ENCODE results near the gene E2F4. TPM values are rescaled to one million over a fixed set of nuclear protein-coding genes. Genes with fewer than 3 reads are reported as not detected.

E2F4 gene
- total and polyA plus RNA-seq, 10 of the 15 experiments (the other 5 are each of a cell fraction or from before 2014, with no cell fraction given): 11.7 to 132 (median 95.9) TPM

GRCh38 chr16:67173808-67174705, 17.9 kb upstream of the E2F4 start:
- Histone ChIP-seq H3K27ac (ENCODE audit: control insufficient read depth, insufficient read depth) (no peak overlapping the region), H4K20me1 (ENCODE audit: control insufficient read depth, insufficient read depth) (no peaks in the 10 kb centered on the region; the same call in 1 of the 2 replicates), H3K36me3 (ENCODE audit: control insufficient read depth in 2 of 2, insufficient read depth in 2 of 2, low read length in 1 of 2) (no peaks in the 10 kb centered on the region), H3K9ac (ENCODE audit: control insufficient read depth, insufficient read depth, low read length) (peak overlapping the region; percentile 7; the same call in 1 of the 2 replicates), H3K9me3 (replicated peaks; ENCODE audit: control insufficient read depth, insufficient read depth, low read length) (no peaks in the 10 kb centered on the region), H3K4me3 (peak overlapping the region; percentile 55), H2AFZ (ENCODE audit: control insufficient read depth, low read depth, low read length) (peak overlapping the region; percentile 63), H3K4me2 (ENCODE audit: control insufficient read depth, insufficient read depth) (peak overlapping the region; percentile 99), H3K79me2 (ENCODE audit: control insufficient read depth, insufficient read depth, low read length) (no peaks in the 10 kb centered on the region), H3K27me3 (replicated peaks in 1 of 2; ENCODE audit: control insufficient read depth in 2 of 2, insufficient read depth in 2 of 2, low read length in 1 of 2) (no peaks in the 10 kb centered on the region), H3K4me1 (ENCODE audit: control insufficient read depth, insufficient read depth, low read length) (peaks cover 44% of the 10 kb centered on the region)
- in situ Hi-C loops (cut with MboI): no loop called here
- ChIA-PET CTCF (interaction anchor here (0.8 to 5.3 kb wide), 16 partner anchors 7 to 293 kb away, joined by 3 to 36 read pairs (median 3); partner anchors contain the start of genes FBXL8 and TRADD), RAD21 (ENCODE audit: unreplicated experiment) (interaction anchor here (1.2 to 2.7 kb wide), 7 partner anchors 11 to 156 kb away, joined by 3 to 8 read pairs (median 6); partner anchors contain the start of genes B3GNT9, FBXL8 and TRADD), POLR2A (interaction anchor here (1.3 to 10.9 kb wide), 3 partner anchors 8 to 19 kb away, joined by 3 to 137 read pairs (median 4); partner anchors contain the start of genes FBXL8, HSF4 and TRADD), SMC1A (ENCODE audit: uncharacterized antibody, unreplicated experiment) (interaction anchor here (1.0 to 2.4 kb wide), 5 partner anchors 9 to 13 kb away, joined by 4 to 9 read pairs (median 5); no protein-coding TSS in a partner anchor)
- DNase-seq (ENCODE audit: low read depth, low spot score): no peak
- BruUV-seq (replicated peaks): no TSS peak
- intact Hi-C loops (cut with micrococcal nuclease; ENCODE audit: unreplicated experiment): no loop called here
- ATAC-seq: peak; percentile 70
- WGBS (ENCODE audit: insufficient coverage, insufficient replicate concordance, low lambda C conversion rate, missing lambda C conversion rate): 1% methylated on average over 70 of the region's 71 CpGs
- no peak for FAIRE-seq
- 0 out of 2 replicates have a peak, but pooled peaks have one; percentile 43 for TF ChIP-seq POLR2AphosphoS2 (IDR thresholded peaks at IDR 0.05; ENCODE audit: low read depth, low read length)
- TF ChIP-seq RB1 (IDR thresholded peaks at IDR 0.05; ENCODE audit: borderline replicate concordance): peak; percentile 57; the same call in 1 of the 2 replicates
- no peak for TF ChIP-seq NFXL1 (IDR thresholded peaks at IDR 0.05; ENCODE audit: borderline replicate concordance)
- 0 out of 2 replicates have a peak, but pooled peaks have one; percentile 48 for TF ChIP-seq SIN3A (IDR thresholded peaks at IDR 0.05; ENCODE audit: low read depth, low read length)
- TF ChIP-seq, protein P1, sequence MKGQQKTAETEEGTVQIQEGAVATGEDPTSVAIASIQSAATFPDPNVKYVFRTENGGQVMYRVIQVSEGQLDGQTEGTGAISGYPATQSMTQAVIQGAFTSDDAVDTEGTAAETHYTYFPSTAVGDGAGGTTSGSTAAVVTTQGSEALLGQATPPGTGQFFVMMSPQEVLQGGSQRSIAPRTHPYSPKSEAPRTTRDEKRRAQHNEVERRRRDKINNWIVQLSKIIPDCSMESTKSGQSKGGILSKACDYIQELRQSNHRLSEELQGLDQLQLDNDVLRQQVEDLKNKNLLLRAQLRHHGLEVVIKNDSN (IDR thresholded peaks at IDR 0.05; ENCODE audit: borderline replicate concordance, extremely low read length, insufficient read depth, low read depth, low read length): peak; percentile 53
- TF ChIP-seq CREM (IDR thresholded peaks at IDR 0.05; ENCODE audit: low read depth): peak; percentile 22; the same call in 1 of the 2 replicates
- TF ChIP-seq BACH1 (IDR thresholded peaks at IDR 0.05; ENCODE audit: borderline replicate concordance): peak; percentile 48; the same call in 1 of the 2 replicates
- TF ChIP-seq EP300 (IDR thresholded peaks at IDR 0.05; ENCODE audit: borderline replicate concordance in 1 of 2, control insufficient read depth in 1 of 2, low read depth in 2 of 2, low read length in 2 of 2): no peak; a peak in 1 of 4 replicates
- TF ChIP-seq, protein P2, sequence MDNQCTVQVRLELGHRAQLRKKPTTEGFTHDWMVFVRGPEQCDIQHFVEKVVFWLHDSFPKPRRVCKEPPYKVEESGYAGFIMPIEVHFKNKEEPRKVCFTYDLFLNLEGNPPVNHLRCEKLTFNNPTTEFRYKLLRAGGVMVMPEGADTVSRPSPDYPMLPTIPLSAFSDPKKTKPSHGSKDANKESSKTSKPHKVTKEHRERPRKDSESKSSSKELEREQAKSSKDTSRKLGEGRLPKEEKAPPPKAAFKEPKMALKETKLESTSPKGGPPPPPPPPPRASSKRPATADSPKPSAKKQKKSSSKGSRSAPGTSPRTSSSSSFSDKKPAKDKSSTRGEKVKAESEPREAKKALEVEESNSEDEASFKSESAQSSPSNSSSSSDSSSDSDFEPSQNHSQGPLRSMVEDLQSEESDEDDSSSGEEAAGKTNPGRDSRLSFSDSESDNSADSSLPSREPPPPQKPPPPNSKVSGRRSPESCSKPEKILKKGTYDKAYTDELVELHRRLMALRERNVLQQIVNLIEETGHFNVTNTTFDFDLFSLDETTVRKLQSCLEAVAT (IDR thresholded peaks at IDR 0.05): 0 out of 2 replicates have a peak, but pooled peaks have one; percentile 22
- TF ChIP-seq ZNF384 (IDR thresholded peaks at IDR 0.05; ENCODE audit: borderline replicate concordance, low read depth, low read length): no peak
- TF ChIP-seq MEF2B (IDR thresholded peaks at IDR 0.05; ENCODE audit: partially characterized antibody, poor library complexity, severe bottlenecking): peak; percentile 37
- TF ChIP-seq POLR2A (IDR thresholded peaks at IDR 0.05; ENCODE audit: low read depth, low read length): peak; percentile 50
- 0 out of 2 replicates have a peak, but pooled peaks have one; percentile 27 for TF ChIP-seq NBN (IDR thresholded peaks at IDR 0.05)
- TF ChIP-seq BHLHE40 (IDR thresholded peaks at IDR 0.05; ENCODE audit: borderline replicate concordance in 1 of 2, low read depth in 2 of 2, low read length in 1 of 2): peak; percentile 41 to 90; a peak in 3 of 4 replicates
- peak; percentile 77; the same call in 1 of the 2 replicates for TF ChIP-seq LARP7 (IDR thresholded peaks at IDR 0.05)
- TF ChIP-seq NKRF (conservative IDR thresholded peaks at IDR 0.05): 0 out of 2 replicates have a peak, but pooled peaks have one; percentile 45
- TF ChIP-seq MTA2 (IDR thresholded peaks at IDR 0.05; ENCODE audit: low read depth): 0 out of 2 replicates have a peak, but pooled peaks have one; percentile 45
